HG03095 (cell line): ENCODE results near the gene CD40.

ENCODE experiments used
- ATAC-seq: cut with Tn5 transposase; IDR thresholded peaks from one replicate; pipeline ENCODE4 v1.9.1; 2021; ENCODE audit warnings: moderate library complexity; ENCODE audit not compliant: unreplicated experiment

The CD40 gene

DNA sequence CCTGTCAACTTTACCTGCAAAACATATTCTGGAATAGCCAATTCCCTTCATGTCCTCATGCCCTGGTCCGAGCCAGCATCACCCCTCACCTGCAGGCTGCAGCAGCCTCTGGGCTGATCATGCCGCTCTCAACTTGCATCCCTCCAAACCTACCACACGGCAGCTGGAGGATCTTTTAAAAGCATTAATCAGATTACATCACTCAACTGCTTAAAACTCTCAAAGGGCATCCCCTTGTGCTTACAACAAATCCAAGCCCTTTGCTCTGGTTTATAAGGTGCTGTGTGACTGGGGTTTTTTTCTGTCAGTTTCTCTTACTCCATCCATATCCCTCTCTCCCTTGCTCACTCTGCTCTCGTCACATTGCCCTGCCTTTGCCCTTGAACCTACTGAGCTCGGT lies 24.0 kb downstream of the CD40 start:
- no peak for ATAC-seq

DNA sequence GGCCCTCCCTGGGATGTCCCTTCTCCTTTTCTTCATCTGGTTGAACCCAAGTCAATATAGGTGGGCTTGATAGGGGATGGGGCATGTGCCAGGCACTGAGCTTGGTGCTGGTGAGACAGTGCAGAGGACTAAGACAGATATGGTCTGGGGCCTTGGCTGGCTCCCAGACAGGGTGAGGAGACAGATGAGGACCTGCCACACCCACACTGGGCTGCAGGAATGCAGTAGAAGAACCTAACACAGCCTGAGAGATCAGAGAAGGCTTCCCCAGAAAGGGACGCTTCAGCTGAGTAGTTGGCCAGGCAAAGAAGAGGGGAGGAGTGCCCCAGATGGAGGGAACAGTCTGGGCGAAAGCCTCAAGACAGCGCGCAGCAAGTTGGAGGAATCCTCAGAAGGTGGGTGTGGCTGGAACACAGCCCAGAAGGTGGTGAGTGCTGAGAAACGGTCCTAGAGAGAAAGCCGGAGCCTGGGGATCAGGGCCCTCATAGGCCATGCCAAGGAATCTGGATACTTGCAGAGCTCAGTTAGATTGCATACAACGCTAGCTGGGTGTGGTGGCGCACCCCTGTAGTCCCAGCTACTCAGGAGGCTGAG lies 26.4 kb downstream of the CD40 start:
- ATAC-seq = no peak

DNA sequence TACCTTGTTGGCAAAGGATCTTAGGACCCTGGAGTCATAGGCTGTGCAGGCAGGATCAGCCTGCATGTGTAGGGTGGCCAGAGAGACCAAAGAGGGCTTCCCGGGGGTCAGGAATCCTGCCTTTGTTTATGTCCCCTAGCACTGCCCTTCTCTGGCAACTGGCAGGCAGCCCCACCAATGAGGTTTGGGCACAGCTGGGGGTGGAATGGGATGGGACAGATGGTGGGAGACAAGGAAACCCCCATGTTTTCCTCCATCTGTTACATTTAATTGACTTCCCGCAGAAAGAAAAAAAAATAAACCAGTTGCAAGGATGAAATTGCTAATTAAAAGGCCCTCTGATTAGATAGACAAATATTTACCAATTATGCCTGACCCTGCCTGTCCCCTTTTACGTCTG lies 27.6 kb downstream of the CD40 start:
- no peak for ATAC-seq

DNA sequence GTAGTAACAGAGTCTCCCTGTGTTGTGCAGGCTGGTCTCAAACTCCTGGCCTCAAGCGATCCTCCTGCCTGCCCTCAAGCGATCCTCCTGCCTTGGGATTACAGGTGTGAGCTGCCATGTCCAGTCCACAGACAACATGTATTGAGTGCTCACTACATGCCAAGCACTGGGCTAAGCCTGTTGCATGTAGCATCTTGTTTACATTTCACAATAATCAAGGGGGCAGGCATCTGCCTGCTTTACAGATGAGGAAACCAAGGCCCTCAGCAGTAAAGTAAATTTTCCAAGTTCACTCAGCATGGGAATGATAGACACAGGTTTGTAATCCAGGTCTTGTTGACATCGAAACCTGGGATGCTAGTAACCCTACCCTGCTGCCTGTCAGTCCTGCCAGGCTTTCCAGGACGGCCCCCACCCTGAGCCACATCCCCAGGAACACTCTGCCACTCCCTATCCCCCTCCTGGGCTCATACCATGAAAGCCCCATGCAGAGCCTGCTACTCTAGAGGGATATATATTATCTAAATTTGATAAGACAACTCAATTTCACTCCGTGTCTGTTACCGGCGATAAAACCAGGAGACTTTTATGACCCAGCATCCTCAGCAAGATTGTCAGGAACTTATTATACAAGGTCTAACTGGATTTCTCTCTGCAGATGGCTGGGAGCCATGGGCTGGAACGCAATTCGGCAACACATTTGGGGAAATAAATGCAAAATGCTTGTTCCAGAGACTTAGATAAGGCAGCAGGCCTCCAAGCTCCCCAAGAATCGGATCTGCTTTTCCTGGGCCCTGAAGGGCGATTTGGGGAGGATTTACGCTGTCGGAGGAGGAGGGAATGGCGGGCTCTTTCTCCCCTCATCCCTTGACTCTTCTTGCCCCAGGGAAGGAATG lies 30.4 kb downstream of the CD40 start:
- no peak for ATAC-seq

DNA sequence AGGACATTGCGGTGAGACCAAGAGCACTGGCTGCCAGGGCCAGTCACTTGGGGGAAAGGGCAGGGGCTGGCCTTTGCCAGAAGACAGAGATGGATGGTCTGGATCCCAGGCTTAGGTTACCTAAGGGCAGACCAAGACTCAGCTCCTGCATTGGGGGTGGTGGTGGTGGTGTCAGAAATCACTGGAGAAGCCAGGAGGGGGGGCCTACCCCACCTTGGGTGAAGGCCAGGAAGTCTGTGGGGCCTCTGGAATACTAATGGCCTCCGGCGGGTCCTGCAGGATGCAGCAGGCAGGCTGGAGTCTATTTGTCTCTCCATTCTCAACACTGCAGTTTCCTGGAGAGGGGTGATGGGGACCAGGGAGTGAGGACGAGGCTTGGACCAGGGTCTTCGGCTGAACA lies 32.8 kb downstream of the CD40 start:
- no peak for ATAC-seq

DNA sequence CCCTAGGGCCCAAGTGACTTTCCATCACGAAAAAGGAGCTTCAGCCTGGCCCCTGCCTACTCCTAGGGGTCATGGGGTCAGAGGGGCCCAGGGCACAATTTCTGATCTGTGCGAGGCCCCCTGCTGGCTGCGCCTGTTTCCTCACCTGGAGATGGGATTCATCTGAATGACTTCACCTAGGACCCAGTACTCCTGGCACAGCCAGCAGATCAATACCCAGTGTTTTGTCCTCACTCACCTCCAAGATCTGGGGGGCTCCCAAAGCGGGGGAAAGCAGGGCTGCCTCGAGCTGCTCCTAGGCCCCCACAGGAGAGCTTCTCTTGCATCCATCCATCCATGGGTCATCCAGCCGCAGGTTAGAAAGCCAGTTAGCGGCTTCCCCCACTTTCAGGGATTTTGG lies 33.8 kb downstream of the CD40 start:
- no peak for ATAC-seq

DNA sequence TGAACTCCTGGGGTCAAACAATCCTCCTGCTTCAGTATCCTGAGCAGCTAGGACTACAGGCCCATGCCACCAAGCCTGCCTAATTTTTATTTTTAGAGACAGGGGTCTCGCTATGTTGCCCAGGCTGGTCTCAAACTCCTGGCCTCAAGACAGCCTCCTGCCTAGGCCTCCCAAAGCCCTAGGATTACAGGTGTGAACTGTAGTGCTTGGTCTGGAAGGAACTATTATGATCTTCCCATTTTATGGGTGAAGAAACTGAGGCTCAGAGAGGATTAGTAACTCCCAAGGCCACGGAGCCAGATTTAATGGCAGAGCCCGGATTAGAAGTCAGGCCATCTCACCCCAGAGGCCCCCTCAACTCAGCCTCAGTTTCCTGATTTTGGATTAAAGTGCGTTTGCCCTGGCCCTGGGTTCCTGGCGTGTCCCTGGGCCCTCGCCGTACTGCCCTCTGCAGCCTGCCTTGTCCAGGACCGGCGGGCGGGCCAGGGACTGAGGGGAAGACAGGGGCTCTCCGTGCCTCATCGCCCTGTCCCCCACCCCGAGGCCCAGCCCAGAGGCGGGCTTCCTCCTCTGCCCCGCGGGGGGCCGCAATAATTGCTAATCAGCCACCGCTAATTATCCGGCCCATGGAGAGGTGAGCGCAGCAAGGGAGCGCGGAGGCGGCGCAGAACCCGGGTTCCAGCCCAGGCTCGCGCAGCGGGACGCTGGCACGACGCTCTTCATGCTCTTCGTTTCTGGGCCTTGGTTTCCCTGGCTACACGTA lies 34.9 kb downstream of the CD40 start:
- no peak for ATAC-seq

DNA sequence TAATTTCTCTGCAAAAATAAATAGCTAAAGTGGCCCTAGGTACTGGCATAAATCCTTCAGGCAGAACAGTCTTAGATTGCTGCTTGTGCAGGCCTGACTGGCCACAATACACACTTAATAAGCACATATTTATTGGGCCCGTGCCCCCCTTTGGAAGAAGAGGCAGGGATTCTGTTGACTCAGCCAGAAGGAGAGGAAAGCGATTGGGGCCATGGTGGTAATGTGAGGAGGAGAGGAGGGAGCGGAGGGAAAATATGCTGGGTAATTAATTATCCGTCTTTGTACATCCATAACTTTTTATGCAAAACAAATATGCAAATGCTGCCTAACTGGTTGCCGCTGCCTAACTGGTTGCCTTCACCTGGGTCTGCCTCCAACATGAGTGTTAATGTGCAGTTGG lies 36.2 kb downstream of the CD40 start:
- ATAC-seq = no peak

DNA sequence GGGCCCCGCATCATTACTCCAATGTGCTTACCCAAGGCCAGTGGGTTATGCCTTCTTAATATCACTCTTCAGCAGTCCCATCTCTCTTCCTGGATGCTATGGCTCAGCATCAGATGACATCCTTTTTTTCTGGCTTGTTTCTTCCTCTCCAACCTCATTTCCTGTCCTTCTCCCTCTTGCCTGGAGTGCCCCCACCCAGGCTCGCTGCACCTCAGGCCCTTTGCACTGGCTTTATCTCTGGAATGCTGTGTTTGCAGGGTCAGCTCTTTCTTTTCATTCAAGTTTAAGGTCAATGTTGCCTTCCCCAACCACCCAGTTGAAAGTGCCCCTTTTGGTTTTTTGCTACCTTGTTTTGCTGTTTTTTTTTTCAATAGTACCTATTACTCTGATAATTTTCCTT lies 36.7 kb downstream of the CD40 start:
- no peak for ATAC-seq

DNA sequence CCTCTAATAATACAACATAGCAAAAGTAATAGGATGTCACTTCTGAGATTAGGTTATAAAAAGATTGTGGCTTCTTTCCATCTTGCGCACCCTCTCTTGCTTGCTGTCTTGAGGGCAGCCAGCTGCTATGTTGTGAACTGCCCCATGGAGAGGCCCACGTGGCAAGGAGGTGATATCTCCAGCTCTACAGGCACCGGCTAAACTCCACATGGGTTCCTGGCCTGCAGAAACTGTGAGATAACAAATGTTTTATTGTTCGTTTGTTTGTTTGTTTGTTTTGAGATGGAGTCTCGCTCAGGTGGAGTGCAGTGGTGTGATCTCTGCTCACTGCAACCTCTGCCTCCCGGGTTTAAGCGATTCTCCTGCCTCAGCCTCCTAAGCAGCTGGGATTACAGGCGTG lies 38.0 kb downstream of the CD40 start:
- no peak for ATAC-seq

DNA sequence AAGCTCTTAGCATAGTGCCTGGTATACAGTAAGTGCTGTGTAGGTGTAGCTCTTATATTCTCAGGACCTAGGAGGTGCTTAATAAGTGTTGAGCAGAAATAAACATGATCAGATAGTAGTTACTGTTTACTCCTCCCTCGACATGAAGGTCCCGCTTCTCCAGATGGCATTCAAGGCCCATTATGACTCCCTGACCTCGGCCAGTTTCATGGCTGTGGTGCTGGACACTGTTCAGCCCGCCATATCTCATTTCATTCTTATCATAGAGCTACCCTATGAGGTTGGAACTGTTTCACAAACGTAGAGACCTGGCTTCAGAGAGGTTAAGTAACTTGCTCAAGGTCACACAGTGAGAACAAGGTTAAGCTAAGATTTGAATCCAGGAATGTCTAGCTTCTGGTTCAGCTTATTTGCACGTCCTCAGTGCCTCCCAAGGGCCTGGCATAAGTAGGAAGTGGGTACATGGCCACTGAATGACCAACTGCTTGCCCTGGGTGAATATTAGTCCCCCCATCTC lies 39.0 kb downstream of the CD40 start:
- no peak for ATAC-seq

DNA sequence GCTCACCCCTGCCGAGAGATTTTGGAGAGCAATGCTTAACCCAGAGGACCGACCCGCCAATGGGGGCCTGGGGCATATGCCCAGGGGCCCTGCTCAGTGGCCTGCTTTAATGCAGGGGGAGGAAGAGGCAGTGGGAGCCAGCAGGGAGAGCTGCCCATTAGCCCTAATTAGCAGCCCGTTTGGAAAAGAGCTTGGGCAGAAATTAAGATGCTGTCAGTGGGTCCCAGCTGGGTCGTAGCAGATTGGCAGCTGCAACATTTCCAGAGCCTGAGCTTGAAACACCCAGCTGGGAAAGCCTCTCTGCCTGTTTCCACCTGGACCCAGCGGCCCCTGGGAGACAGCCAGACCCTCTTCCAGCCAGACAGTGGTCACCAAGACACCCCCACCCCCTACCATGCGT lies 39.5 kb downstream of the CD40 start:
- no peak for ATAC-seq

DNA sequence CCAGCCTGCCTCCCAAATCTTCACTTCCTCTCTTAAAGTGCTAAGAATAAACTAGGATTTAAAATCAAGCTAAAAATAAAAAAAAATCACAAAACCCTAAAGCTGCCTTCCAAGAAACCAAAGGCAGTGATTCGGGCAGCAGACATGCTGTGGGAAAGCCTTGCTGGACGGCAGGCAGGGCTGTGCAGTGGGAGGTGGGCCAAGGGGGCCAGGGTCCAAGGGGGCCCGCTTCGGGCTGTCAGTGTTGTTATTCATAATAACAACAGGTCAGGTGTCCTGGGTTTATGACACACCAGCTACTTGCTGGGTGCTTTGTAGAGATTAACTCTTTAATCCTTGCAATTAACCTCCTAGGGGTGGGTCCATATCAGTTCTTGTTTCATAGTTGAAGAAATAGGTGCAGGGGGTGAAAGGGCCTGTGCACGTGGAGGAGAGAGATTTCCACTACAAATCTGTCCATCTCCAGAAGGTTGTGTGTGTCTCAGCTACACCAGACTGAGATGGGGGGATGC lies 40.4 kb downstream of the CD40 start:
- ATAC-seq = no peak

DNA sequence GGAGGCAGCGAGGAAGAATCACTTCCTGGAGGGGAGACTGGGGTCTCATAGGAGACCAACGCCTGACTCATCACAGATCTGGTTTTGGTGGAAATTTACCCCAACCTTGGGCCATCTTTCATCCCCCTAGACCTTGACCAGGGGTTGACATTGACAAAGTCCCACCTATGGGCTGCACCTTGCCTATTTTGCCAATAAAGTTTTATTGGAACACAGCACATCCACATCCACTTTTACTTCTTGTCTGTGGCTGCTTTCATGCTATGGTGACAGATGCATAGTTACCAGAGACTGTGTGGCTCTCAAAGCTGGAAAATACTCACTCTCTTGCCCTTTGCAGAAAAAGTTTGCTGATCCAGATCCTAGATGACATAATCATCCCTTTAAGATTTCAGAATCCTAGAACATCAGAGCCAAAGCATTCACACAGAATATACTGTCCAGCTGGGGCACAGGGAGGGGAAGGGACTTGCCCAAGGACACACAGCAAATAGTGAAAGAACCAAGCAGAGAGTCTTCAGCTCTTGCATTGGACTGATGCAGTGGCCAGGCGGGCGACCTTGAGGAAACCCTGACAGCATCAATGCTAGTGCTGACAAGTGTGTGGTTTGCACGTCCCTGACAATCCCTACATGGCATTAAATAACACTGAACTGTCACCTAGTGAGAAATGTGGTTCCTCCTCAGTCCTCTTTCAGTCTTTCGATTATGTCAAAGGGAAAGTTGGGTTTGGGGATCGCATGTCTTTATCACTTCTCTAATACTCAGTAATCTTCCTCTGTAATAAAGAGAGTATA lies 41.2 kb downstream of the CD40 start:
- ATAC-seq = no peak

DNA sequence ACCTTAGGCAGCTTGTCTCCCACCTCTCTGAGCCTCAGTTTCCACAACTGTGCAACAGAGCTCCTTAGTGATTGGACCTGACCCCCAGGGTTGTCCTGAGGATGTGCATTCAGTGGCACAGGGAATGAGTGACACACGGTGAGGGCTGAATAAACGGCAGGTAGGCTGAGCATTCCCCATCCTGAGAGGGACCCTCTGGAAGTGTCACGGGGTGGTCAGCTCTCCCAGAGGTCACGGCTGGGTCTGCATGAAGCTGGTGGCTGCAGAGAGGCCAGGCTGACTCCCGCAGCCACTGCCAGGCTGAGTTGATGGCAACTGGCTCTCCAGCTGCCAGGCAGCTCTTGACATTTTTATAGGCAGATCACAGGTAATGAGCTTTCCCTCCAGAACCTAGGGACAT lies 42.5 kb downstream of the CD40 start:
- ATAC-seq = no peak

DNA sequence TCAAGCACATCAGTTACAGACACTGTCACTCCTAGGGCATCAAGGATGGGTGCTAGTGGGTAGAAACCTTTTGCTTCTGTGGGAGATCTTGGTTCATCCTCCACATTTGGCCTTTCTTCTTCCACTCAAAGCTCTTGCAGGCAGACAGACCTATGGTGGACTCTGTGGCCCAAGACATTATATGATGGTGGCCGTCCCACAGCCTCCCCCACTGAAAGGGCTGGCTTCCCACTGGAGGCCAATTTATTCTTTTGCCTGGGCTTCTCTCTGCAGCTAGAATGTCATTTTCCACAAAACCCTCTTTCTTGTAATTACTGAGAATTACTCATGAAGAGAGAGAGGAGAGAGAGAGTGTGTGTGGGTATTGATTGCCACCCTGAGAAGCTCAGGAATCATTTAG lies 43.8 kb downstream of the CD40 start:
- ATAC-seq = no peak

DNA sequence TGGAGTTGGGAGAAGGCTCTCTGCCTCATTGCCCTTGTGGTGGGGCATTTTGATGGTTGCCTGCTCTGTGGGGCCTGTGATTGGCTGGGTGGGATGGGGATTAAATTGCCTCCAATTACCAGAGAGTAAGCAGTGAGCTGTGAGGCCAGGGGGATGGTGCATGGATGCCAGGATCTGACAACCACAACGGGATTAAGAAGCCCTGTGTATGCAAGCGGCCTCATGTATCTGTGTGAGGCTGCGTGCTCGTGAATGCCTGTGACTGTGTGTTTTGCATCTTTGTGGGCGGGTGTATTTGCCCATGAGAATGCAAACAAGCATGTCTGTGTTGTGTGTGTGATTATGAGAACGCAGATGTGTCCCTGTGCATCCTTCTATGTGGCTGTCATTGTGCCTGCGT lies 46.1 kb downstream of the CD40 start:
- ATAC-seq = no peak

DNA sequence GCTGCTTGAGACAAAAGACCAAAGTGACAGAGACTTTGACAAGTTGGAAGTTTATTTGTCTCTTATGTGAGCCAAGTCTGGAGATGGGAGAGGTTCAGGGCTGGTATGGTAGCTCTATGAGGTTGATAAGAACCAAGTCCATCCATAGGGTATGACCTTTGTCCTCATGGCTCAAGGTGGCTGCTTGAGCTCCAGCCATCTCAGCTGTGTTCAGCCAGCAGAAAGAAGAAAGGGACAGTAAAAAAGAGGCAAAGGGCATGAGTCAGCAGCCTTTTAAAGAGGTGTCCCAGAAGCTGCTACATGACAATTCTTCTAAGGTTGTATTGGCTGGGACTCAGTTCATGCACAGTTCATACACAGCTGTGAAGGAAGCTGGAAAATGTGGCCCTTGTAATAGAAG lies 49.0 kb downstream of the CD40 start:
- no peak for ATAC-seq

DNA sequence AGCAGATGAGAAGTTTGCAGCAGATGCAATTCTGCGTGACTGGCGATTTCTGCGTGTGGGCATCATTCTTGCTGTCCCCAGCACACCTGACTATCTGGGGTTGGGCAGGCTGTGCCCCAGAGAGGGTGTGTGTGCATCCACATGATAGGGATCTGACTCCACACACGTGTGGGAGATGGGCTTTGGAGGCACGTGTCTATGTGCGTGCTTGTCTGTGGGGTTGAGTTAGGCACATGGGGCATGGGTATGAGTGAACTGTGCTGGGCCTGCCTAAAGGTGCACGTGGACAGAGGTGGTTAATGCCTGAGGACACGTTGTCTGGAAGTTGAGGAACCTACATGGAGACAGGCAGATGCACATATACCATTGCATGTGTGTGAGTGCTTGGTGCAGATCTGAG lies 50.3 kb downstream of the CD40 start:
- ATAC-seq = no peak

DNA sequence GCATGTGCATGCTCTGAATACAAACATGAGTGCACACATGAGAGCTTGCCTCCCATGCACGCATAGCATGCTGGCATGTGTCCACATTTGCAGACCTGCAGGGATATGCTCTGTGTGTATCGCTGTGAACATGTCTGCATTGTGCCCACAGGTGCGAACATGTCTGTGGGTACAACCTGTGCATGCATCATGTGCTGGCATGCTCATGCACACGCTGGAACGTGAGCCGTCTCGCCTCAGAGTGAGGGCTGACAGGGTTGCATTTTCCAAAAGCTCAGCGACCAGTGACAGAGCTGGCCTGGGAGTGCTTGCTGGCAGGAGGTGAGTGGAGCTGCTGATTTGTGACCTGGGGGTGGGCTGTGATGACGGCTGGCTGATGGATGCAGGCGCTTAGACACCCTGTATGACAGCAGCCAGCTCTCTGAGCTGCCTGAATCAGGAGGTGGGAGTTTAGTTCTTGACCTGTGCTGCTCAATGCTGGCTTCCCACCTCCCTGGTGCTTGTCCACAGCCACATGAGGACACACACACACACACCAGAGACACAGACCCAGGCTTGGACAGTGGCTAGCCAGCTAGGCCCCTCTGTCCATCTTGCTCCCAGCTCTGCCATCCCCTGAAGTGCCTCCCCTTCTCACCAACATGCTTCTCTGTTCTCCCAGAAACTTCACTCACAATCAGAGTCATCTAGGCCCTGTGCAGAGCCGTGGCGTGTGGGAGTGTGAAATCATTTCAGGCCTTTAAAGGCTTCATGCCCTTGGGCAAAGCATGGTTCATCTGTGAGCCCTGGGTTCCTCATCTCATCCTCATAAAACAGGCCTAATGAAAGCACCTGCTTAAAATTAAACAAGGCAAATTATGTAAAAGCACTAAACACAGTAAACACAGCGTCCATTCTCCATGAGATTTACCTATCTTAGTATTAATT lies 51.4 kb downstream of the CD40 start:
- ATAC-seq = no peak
